GM12873 (cell line): Measurements from ENCODE around the gene PRKN.

Experiments used
- CTCF ChIP-seq: IDR thresholded peaks from 2 replicates; pipeline ENCODE4 v1.5.1; 2012; ENCODE audit warnings: low read depth, mild to moderate bottlenecking, moderate library complexity, low read length, control low read depth; ENCODE audit not compliant: insufficient read depth; ENCODE audit errors: missing control alignments

Gene PRKN

DNA sequence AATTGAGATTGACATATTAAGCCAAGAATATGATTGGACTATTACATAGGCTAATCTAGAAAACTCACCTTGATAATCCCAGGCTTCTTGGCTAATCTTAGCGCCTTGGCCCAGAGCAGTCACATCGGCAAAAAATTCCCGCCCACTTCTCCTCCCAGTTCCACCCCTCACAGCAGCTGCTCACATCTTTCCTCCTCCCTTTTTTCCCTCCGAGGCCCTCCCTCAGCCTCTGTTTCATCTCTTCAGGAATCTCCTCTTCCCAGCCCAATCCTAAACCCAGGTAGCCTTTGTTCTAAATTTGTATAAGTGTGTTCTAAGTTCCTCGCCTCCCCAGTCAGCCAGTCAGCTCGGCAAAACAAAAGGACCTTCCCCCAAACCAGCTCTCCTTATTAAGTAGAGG is 184.3 kb downstream of the PRKN start:
- TF ChIP-seq CTCF = no peak

- no peak for TF ChIP-seq CTCF
Measured at GRCh38 chr6:162541019-162541601, 186.5 kb downstream of the PRKN start.

DNA sequence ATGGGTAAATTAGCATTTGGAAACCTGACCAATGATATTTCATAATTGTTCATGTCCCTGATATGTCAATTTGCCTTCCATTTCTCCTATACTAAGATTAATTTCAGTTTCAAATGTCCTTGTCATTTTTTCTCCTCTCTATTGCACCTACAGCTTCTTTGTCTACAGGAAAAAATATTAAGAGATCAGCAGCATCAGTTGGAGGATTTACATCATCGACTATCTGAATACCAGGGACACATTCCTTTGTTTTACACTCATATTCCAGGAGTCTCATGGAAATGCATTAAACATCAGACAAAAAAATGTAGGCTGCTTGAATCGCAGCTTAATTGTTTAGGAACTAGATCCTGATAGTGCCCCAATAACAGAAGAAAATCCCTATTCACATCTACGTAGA is 188.2 kb downstream of the PRKN start:
- no peak for TF ChIP-seq CTCF

DNA sequence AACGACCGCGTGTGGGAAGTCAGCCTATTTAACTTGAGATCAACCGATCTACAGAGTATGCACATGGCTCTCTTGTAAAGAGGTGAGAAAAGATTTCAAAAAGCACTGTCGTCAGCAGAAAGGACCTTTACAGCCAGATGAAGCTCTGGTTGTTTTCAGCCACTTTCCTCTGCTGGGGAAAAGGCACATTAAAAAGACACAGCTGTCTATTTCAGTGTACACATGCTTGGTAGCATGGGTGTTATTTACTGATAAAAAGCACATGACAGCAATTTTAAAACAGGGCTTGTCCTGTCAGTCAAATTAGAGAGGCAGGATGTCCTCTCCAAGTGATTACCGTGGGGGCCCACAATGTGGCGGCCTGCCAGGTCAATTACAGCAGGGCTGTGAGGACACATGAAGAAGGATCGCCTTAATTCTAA is 188.9 kb downstream of the PRKN start:
- no peak for TF ChIP-seq CTCF

- no peak for TF ChIP-seq CTCF
Measured at GRCh38 chr6:162533009-162533400, 194.6 kb downstream of the PRKN start.

DNA sequence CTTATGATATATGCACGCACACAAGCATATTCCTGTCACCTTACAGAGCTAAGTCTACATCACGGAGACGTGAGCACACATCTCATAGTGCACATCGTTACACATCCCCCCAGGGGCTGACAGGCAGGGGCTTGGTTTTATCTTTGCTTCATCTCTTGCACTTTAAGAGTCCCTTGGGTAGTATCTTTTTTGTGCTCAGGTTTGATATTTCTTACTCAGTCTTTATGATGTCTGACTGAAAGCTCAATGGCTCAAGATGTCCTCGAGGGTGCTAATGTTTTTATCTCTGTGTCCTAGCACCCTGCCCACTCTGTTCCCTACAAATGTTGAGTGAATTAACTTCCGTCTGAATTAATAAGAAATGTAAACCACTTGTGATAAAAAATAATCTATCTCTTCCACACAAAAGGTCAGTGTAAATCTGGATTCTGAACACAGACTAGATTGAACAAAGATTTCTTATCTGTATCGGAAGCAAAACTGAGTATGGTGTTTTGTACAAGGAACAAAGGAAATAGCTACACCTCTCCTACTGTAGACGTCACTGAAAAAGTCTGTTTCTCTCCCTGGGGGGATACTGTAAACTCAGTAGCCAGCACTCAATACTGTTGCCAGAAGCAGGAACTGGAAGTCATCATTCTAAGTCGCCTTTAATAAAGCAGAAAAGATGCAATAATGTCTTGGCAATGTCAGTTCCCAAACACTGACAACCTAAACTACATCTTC is 195.1 kb downstream of the PRKN start:
- no peak for TF ChIP-seq CTCF

DNA sequence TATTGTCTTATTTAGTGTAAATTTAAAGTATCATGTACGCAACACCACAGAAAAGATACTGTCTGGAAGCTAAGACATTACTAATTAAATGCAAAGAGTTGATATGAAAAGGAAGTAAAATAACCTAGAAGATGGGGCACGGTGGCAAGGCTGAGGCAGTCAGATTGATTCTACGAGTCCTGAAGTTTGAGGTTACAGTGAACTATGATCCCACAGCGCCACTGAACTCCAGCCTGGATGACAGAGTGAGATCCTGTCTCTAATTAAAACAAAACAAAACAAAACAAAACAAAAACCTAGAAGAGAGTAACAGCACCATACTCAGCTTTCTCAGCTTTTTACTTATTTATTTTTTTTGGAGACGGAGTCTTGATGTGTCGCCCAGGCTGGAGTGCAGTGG is 199.0 kb downstream of the PRKN start:
- no peak for TF ChIP-seq CTCF
